ENCODE data around the gene LAMC2. TPM values are rescaled to one million over a fixed set of nuclear protein-coding genes. Genes with fewer than 3 reads are reported as not detected.

LAMC2 gene
- total and polyA plus RNA-seq, 10 of the 15 experiments (the other 5 are each of a cell fraction or from before 2014, with no cell fraction given), result 0.27 to 1.5 (median 0.92) TPM

DNA sequence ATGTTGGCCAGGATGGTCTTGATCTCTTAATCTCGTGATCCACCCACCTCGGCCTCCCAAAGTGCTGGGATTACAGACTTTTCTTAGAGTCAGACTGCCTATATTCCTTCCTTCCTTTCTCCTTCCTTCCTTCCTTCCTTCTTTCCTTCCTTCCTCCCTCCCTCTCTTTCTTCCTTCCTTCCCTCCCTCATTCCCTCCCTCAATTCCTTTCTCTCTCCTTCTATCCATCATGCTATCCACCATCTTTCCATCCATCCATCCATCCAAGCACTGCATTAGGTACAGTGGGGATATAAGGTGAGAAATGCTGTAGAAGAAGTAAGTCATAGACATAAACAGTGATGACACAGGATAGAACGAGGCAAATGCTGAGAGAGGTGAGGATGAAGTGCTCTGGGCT, 13.2 kb downstream of the LAMC2 start:
- Histone ChIP-seq H3K4me3 (no peak overlapping the region), H3K36me3 (ENCODE audit: control insufficient read depth in 2 of 2, insufficient read depth in 2 of 2, low read length in 1 of 2) (no peaks in the 10 kb centered on the region), H3K79me2 (ENCODE audit: control insufficient read depth, insufficient read depth, low read length) (no peaks in the 10 kb centered on the region), H3K4me1 (ENCODE audit: control insufficient read depth, insufficient read depth, low read length) (peaks cover 12% of the 10 kb centered on the region), H3K4me2 (ENCODE audit: control insufficient read depth, insufficient read depth) (no peak overlapping the region), H3K9me3 (replicated peaks; ENCODE audit: control insufficient read depth, insufficient read depth, low read length) (no peaks in the 10 kb centered on the region), H3K27me3 (replicated peaks in 1 of 2; ENCODE audit: control insufficient read depth in 2 of 2, insufficient read depth in 2 of 2, low read length in 1 of 2) (no peaks in the 10 kb centered on the region), H3K9ac (ENCODE audit: control insufficient read depth, insufficient read depth, low read length) (no peak overlapping the region), H2AFZ (ENCODE audit: control insufficient read depth, low read depth, low read length) (no peak overlapping the region), H3K27ac (ENCODE audit: control insufficient read depth, insufficient read depth) (no peak overlapping the region), H4K20me1 (ENCODE audit: control insufficient read depth, insufficient read depth) (no peaks in the 10 kb centered on the region)
- FAIRE-seq, result no peak
- RAD21 ChIA-PET (ENCODE audit: unreplicated experiment), result no interaction called here
- SMC1A ChIA-PET (ENCODE audit: uncharacterized antibody, unreplicated experiment), result no interaction called here
- POLR2A ChIA-PET, result no interaction called here
- CTCF ChIA-PET, result no interaction called here
- TF ChIP-seq RB1 (IDR thresholded peaks at IDR 0.05; ENCODE audit: borderline replicate concordance) (no peak), ZNF24 (IDR thresholded peaks at IDR 0.05) (no peak), YY1 (IDR thresholded peaks at IDR 0.05; ENCODE audit: low read depth, low read length) (no peak), EGR1 (IDR thresholded peaks at IDR 0.05; ENCODE audit: borderline replicate concordance in 1 of 2, low read depth in 2 of 2, low read length in 2 of 2) (no peak), POLR2A (IDR thresholded peaks at IDR 0.05; ENCODE audit: low read depth, low read length) (no peak), POLR2AphosphoS5 (IDR thresholded peaks at IDR 0.05; ENCODE audit: low read length) (no peak), PAX8 (IDR thresholded peaks at IDR 0.05) (no peak), IRF4 (IDR thresholded peaks at IDR 0.05; ENCODE audit: low read depth, low read length) (no peak), NFYB (IDR thresholded peaks at IDR 0.05; ENCODE audit: insufficient read depth, low read depth, low read length) (no peak), MYC (IDR thresholded peaks at IDR 0.05; ENCODE audit: insufficient read depth, insufficient read length, insufficient replicate concordance, low read length, severe bottlenecking) (no peak), RBBP5 (conservative IDR thresholded peaks at IDR 0.05) (no peak)
- TF ChIP-seq, protein P1, sequence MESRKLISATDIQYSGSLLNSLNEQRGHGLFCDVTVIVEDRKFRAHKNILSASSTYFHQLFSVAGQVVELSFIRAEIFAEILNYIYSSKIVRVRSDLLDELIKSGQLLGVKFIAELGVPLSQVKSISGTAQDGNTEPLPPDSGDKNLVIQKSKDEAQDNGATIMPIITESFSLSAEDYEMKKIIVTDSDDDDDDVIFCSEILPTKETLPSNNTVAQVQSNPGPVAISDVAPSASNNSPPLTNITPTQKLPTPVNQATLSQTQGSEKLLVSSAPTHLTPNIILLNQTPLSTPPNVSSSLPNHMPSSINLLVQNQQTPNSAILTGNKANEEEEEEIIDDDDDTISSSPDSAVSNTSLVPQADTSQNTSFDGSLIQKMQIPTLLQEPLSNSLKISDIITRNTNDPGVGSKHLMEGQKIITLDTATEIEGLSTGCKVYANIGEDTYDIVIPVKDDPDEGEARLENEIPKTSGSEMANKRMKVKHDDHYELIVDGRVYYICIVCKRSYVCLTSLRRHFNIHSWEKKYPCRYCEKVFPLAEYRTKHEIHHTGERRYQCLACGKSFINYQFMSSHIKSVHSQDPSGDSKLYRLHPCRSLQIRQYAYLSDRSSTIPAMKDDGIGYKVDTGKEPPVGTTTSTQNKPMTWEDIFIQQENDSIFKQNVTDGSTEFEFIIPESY (IDR thresholded peaks at IDR 0.05), result no peak
- intact Hi-C loops (cut with micrococcal nuclease; ENCODE audit: unreplicated experiment) (no loop called here), in situ Hi-C loops (cut with MboI) (no loop called here)
- no peak for ATAC-seq
- WGBS (ENCODE audit: insufficient coverage, insufficient replicate concordance, low lambda C conversion rate, missing lambda C conversion rate), result 3% methylated on average over 3 of the region's 3 CpGs
- DNase-seq (ENCODE audit: low read depth, low spot score), result no peak
- no TSS peak for BruUV-seq (replicated peaks)
